ENCODE results near the gene NPAS1. TPM values are rescaled to one million over a fixed set of nuclear protein-coding genes. Genes with fewer than 3 reads are reported as not detected.
"Not testable (repeated sequence)": the region's sequence is repeated elsewhere in the genome, so short reads cannot be mapped to it uniquely, and the experiment has no call there.

NPAS1 gene
- total and polyA plus RNA-seq, 9 donors = 0.31 to 7.1 (median 2.1) TPM

DNA sequence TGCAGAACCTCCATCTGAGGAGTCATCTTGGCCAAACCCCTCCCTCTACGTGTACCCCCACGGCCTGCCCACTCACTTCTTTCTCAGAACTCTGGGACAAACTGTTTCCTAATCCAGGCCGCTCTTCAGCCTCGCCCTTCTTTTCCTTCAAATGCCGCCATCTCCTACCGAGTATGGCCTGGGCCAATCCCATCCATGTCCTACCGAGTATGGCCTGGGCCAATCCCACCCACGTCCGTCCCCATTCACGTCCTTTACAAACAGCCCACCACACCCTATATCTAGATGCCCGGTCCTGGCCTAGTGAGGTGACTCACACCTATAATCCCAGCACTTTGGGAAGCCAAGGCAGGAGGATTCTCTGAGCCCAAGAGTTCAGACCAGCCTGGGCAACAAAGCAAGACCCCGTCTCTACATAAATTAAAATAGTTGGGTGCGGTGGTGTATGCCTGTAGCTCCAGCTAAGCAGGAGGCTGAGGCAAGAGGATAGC, 27.7 kb downstream of the NPAS1 start:
- Histone ChIP-seq H3K4me3 (ENCODE audit: low read length) (peak overlapping the region; percentile 66), H3K27me3 (ENCODE audit: control insufficient read depth, insufficient read depth, low read length) (no peaks in the 10 kb centered on the region), H3K4me1 (ENCODE audit: control insufficient read depth, insufficient read depth, low read length) (peaks cover 7% of the 10 kb centered on the region), H3K27ac (ENCODE audit: low read length) (peak overlapping the region; percentile 20), H3K36me3 (ENCODE audit: control insufficient read depth, insufficient read depth, low read length) (no peaks in the 10 kb centered on the region), H3K9me3 (replicated peaks; ENCODE audit: control insufficient read depth, low read depth, low read length) (no peaks in the 10 kb centered on the region)
- DNase-seq = no peak
- 91% methylated on average over 11 of the region's 13 CpGs for WGBS (ENCODE audit: insufficient coverage)

DNA sequence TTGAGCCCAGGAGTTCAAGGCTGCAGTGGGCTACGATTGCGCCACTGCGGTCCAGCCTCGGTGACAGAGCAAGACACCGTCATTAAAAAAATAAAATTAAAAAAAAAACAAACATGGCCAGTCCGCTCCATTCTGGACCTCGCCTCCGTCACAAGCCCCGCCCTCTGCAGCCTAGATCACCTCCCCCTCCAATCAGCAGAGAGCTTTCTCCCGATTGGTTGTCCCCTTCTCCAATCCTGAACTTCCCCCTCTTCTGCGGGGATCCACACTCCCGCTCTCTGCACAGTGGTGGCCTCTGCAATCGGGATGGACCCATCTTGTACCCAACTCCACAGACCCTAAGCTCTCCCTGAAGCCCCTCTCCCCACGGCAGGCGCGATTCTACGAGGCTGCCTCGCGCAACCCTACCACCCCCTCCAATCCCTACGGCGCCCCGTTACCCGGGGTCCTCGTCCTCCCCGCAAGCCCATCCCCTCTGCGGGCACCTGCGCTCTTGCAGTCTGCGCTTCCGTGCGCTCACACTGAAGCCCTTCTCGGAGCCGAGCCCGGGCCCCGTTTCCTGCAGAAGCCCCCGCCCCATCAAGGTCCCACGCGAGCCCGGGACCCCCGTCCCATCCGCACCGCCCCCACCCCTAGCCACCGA, 28.2 kb downstream of the NPAS1 start:
- H3K27me3 ChIP-seq (ENCODE audit: control insufficient read depth, insufficient read depth, low read length) = no peaks in the 10 kb centered on the region
- H3K4me3 ChIP-seq (ENCODE audit: low read length) = peak overlapping the region; percentile 66
- DNase-seq = peak; percentile 95
- H3K36me3 ChIP-seq (ENCODE audit: control insufficient read depth, insufficient read depth, low read length) = no peaks in the 10 kb centered on the region
- H3K27ac ChIP-seq (ENCODE audit: low read length) = peak overlapping the region; percentile 29
- peaks cover 7% of the 10 kb centered on the region for H3K4me1 ChIP-seq (ENCODE audit: control insufficient read depth, insufficient read depth, low read length)
- H3K9me3 ChIP-seq (replicated peaks; ENCODE audit: control insufficient read depth, low read depth, low read length) = no peaks in the 10 kb centered on the region
- WGBS (ENCODE audit: insufficient coverage) = under 1% methylated on average over 38 of the region's 42 CpGs

DNA sequence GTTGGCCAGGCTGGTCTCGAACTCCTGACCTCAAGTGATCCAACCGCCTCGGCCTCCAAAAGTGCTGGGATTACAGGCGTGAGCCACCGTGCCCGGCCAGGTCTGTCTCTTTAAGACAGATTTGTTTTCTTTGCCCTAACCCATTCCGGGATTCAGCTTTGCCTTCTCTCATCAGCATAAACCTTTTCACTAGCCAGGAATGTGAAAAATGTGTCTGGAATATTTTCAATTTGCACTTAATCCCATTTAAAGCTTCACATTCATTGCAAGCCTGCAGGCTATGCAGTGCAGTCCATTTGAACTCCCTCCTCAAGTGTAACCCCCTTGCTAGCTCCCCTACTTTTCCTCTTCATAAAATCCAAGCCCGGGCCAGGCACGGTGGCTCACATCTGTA, 29.7 kb downstream of the NPAS1 start:
- H3K27ac ChIP-seq (ENCODE audit: low read length) = no peak overlapping the region
- no peaks in the 10 kb centered on the region for H3K9me3 ChIP-seq (replicated peaks; ENCODE audit: control insufficient read depth, low read depth, low read length)
- 67% methylated on average over 4 of the region's 9 CpGs for WGBS (ENCODE audit: insufficient coverage)
- H3K4me1 ChIP-seq (ENCODE audit: control insufficient read depth, insufficient read depth, low read length) = peaks cover 7% of the 10 kb centered on the region
- no peaks in the 10 kb centered on the region for H3K27me3 ChIP-seq (ENCODE audit: control insufficient read depth, insufficient read depth, low read length)
- no peaks in the 10 kb centered on the region for H3K36me3 ChIP-seq (ENCODE audit: control insufficient read depth, insufficient read depth, low read length)
- no peak overlapping the region for H3K4me3 ChIP-seq (ENCODE audit: low read length)
- no peak for DNase-seq

DNA sequence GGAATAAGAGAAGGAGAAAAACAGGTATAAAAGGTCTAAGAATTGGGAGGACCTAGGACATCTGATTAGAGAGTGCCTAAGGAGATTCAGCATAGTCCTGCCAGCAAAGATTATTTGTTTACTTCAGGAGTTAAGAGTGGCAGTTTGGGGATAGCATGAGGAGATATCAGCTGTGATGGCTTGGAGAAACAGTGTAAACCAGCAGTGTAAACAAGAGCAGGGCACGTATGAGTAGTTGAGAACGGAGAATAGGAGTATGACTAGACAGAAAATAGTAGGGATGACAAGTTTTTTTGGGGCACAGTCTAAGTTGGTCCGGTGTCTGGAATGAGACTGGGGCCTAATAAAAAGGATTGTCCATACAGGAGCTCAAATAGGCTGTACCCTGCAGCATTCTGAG, 30.9 kb downstream of the NPAS1 start:
- not testable (repeated sequence) for H3K27me3 ChIP-seq (ENCODE audit: control insufficient read depth, insufficient read depth, low read length); DNase-seq; H3K4me1 ChIP-seq (ENCODE audit: control insufficient read depth, insufficient read depth, low read length); H3K36me3 ChIP-seq (ENCODE audit: control insufficient read depth, insufficient read depth, low read length); H3K9me3 ChIP-seq (replicated peaks; ENCODE audit: control insufficient read depth, low read depth, low read length); H3K4me3 ChIP-seq (ENCODE audit: low read length); H3K27ac ChIP-seq (ENCODE audit: low read length)
- WGBS (ENCODE audit: insufficient coverage) = no CpG with 5 or more reads among the region's 3 CpGs

DNA sequence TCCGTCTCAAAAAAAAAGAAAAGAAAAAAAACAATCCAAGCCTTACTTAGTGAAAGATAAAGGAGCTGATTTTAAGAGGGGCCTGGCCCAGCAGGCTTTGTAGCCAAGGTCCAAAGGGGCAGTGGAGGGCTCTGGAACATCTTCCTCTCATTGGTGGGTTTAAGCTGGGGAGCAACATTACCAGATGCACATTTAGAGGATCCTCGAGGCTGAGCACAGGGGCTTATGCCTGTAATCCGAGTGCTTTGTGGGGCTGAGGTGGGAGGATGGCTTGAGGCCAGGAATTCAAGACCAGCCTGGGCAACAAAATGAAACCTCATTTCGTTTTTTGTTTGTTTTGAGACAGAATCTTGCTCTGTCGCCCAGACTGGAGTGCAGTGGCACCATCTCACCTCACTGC, 36.8 kb downstream of the NPAS1 start:
- Histone ChIP-seq H3K27me3 (ENCODE audit: control insufficient read depth, insufficient read depth, low read length) (no peaks in the 10 kb centered on the region), H3K4me3 (ENCODE audit: low read length) (no peak overlapping the region), H3K9me3 (replicated peaks; ENCODE audit: control insufficient read depth, low read depth, low read length) (no peaks in the 10 kb centered on the region), H3K4me1 (ENCODE audit: control insufficient read depth, insufficient read depth, low read length) (no peaks in the 10 kb centered on the region), H3K36me3 (ENCODE audit: control insufficient read depth, insufficient read depth, low read length) (no peaks in the 10 kb centered on the region), H3K27ac (ENCODE audit: low read length) (no peak overlapping the region)
- WGBS (ENCODE audit: insufficient coverage) = 31% methylated on average over 4 of the region's 5 CpGs
- DNase-seq = no peak

DNA sequence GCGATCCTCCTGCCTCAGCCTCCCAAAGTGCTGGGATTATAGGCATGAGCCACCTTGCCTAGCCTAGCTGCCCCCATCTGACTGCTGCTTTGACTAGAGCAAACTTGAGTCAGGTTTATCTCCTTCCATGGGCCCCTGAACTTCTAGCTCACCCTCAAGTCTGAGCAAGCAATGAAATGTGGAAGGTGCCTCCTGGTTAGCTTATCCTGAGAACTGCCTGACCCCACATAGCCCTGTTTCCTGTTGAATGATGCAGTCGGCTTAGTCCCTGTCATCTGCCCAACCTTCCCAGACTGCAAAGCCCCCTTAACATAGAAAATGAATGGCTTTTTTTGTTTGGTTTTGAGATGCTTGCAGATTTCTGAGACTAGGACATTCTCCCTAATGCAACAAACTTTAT, 37.7 kb downstream of the NPAS1 start:
- Histone ChIP-seq H3K27me3 (ENCODE audit: control insufficient read depth, insufficient read depth, low read length) (no peaks in the 10 kb centered on the region), H3K4me3 (ENCODE audit: low read length) (no peak overlapping the region), H3K36me3 (ENCODE audit: control insufficient read depth, insufficient read depth, low read length) (no peaks in the 10 kb centered on the region), H3K9me3 (replicated peaks; ENCODE audit: control insufficient read depth, low read depth, low read length) (no peaks in the 10 kb centered on the region), H3K27ac (ENCODE audit: low read length) (no peak overlapping the region), H3K4me1 (ENCODE audit: control insufficient read depth, insufficient read depth, low read length) (no peaks in the 10 kb centered on the region)
- 73% methylated on average over 1 of the region's 2 CpGs for WGBS (ENCODE audit: insufficient coverage)
- DNase-seq = no peak

DNA sequence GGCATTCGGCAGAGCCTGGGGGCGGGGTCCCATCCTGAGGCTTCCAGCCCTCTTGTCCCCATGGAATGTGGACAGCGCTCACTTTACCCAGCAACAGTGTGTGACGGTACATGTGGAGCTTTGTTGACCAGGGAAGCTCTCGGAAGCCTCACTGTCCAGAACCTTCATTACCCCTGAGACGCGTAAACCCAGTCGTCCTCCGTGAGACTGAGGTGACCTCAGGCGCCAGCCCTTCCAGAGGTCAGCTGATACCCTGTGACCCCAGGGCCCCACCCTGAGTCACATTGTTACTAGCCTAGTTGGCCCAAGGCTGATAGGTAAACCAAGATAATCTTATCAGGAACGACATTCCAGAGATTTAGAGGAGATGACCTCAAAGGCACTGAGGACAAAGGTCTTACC, 39.0 kb downstream of the NPAS1 start:
- no peaks in the 10 kb centered on the region for H3K27me3 ChIP-seq (ENCODE audit: control insufficient read depth, insufficient read depth, low read length)
- H3K36me3 ChIP-seq (ENCODE audit: control insufficient read depth, insufficient read depth, low read length) = peaks cover under 1% of the 10 kb centered on the region
- H3K27ac ChIP-seq (ENCODE audit: low read length) = no peak overlapping the region
- DNase-seq = no peak
- 57% methylated on average over 7 of the region's 11 CpGs for WGBS (ENCODE audit: insufficient coverage)
- H3K9me3 ChIP-seq (replicated peaks; ENCODE audit: control insufficient read depth, low read depth, low read length) = no peaks in the 10 kb centered on the region
- no peak overlapping the region for H3K4me3 ChIP-seq (ENCODE audit: low read length)
- H3K4me1 ChIP-seq (ENCODE audit: control insufficient read depth, insufficient read depth, low read length) = no peaks in the 10 kb centered on the region

DNA sequence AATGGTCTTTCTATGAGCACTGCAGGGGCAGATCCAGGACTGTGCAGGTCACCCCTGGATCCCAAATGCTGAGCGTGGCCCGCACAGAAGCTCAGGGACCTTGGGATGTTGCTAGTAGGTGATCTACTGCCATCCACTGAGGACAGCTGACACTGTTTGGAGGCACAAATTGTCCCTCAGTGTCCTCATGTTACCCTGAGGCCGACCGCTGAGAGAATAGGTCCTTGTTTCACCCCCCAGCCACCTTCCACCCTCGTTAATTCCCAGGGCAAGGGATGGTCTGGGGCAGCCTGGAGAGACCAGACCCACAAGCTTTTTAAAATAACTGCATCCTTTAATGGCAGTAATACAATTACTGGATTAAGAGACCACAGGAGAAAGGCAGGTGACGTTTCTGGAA, 44.2 kb downstream of the NPAS1 start:
- Histone ChIP-seq H3K4me3 (ENCODE audit: low read length) (no peak overlapping the region), H3K27ac (ENCODE audit: low read length) (no peak overlapping the region), H3K36me3 (ENCODE audit: control insufficient read depth, insufficient read depth, low read length) (peaks cover 53% of the 10 kb centered on the region), H3K9me3 (replicated peaks; ENCODE audit: control insufficient read depth, low read depth, low read length) (no peaks in the 10 kb centered on the region), H3K4me1 (ENCODE audit: control insufficient read depth, insufficient read depth, low read length) (no peaks in the 10 kb centered on the region), H3K27me3 (ENCODE audit: control insufficient read depth, insufficient read depth, low read length) (no peaks in the 10 kb centered on the region)
- 89% methylated on average over 2 of the region's 6 CpGs for WGBS (ENCODE audit: insufficient coverage)
- DNase-seq = no peak

DNA sequence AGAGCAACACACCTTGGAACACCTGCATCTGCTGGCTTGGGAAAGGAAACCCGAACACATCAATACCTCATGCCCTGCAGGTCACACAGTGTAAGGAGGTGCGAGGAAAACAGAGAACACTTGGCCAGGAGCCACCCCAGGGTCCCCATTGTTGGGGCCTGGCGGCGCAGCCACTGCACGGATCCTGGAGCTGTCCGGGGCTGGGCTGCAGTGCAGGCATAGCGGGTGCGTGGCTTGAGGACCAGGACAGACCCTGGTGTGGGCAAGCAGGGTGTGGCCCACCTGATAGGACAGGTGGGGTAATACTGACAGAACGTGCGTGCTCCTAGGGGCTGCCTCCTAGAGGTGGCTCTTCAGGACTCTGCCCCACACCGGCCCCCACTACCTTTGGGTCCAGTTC, 45.6 kb downstream of the NPAS1 start:
- no peak for DNase-seq
- H3K27me3 ChIP-seq (ENCODE audit: control insufficient read depth, insufficient read depth, low read length) = no peaks in the 10 kb centered on the region
- H3K36me3 ChIP-seq (ENCODE audit: control insufficient read depth, insufficient read depth, low read length) = peaks cover 67% of the 10 kb centered on the region
- no peaks in the 10 kb centered on the region for H3K4me1 ChIP-seq (ENCODE audit: control insufficient read depth, insufficient read depth, low read length)
- 89% methylated on average over 10 of the region's 11 CpGs for WGBS (ENCODE audit: insufficient coverage)
- no peak overlapping the region for H3K27ac ChIP-seq (ENCODE audit: low read length)
- H3K4me3 ChIP-seq (ENCODE audit: low read length) = no peak overlapping the region
- no peaks in the 10 kb centered on the region for H3K9me3 ChIP-seq (replicated peaks; ENCODE audit: control insufficient read depth, low read depth, low read length)

DNA sequence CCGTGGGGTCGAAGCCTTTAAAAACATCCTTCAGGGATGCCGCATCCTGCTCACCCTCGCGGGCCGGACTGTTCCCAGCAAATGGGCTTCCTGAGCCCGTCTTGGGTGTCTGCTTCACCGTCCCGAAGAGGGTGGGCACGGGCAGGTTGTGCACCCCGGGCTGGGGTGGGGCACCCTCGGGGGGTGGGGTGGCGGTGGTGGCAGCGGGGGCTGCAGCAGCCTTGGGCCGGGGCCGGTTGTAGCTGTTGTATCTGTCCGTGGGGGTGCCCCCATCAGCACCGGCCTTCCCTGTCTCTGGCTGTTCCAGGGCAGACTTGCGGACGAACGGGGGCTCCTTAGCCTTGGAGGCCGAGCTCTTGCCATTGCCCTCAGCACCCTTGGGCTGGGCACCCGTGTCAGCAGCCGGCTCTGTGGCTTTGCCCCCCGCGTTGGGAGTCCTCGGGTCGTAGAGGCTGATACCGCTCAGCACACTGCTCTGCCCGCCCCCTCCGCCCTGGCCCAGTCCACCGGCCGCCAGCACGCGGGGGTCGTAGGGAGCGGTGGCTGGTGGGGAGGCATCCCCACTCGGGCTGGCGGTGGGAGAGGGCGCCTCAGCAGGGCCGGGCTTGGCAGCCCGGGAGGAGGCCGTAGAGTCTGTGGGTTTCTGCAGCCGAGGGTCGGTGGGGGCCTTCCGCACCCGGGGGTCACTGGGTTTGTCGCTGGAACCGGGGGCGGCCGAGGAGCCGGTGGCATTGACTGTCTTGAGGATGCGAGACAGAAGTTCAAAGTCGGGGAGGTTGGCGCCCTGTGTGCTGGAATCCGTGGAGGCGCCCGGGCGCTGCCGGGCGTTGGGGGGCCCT, 47.0 kb downstream of the NPAS1 start:
- 91% methylated on average over 61 of the region's 61 CpGs for WGBS (ENCODE audit: insufficient coverage)
- DNase-seq = no peak
- H3K36me3 ChIP-seq (ENCODE audit: control insufficient read depth, insufficient read depth, low read length) = peaks cover 80% of the 10 kb centered on the region
- no peaks in the 10 kb centered on the region for H3K4me1 ChIP-seq (ENCODE audit: control insufficient read depth, insufficient read depth, low read length)
- H3K4me3 ChIP-seq (ENCODE audit: low read length) = no peak overlapping the region
- H3K9me3 ChIP-seq (replicated peaks; ENCODE audit: control insufficient read depth, low read depth, low read length) = no peaks in the 10 kb centered on the region
- H3K27ac ChIP-seq (ENCODE audit: low read length) = no peak overlapping the region
- H3K27me3 ChIP-seq (ENCODE audit: control insufficient read depth, insufficient read depth, low read length) = no peaks in the 10 kb centered on the region
